Measurements from ENCODE around the gene KIFC3. TPM values are rescaled to one million over a fixed set of nuclear protein-coding genes. Genes with fewer than 3 reads are reported as not detected.

The KIFC3 gene
- total and polyA plus RNA-seq, 2 of the 13 experiments (the other 11 are each of a cell fraction or from before 2014, with no cell fraction given) = 42.1 to 45.3 TPM

DNA sequence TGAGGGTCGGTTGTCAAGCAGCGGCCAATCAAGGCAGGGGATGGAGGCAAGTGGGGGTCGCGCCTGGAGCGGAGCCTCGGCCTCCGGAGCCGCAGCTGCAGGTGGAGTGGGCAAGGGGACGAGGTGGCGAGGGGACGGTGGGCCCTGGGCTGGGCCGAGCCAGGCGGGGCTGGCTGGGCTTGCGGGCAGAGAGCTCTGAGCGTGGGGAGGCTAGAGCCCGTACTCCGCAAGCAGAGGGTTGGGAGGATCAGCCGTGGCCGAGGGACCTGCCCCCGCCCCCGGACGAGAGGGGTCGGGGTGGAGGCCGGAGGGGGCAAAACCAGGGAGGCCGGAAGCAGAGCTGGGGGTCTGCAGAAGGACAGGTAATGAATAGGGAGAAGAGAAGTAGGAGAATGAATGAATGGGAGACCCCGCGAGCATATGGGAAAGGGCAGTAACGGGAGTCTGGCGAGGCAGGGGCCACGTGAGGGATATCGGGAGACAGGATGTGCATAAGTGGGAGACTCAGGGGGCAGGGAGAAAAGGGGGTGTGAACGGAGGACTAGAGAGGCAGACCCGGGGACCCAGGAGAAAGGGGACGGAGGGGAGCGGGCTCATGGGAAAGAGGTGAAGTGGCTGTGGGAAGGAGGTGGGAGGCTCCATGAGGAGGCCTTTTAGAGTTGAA, 66.4 kb downstream of the KIFC3 start, which contains the start of gene KATNB1 (continued):
- TF ChIP-seq RBAK (CRISPR knock-in tag; IDR thresholded peaks at IDR 0.05) (no peak), ATAD3A (CRISPR knock-in tag; IDR thresholded peaks at IDR 0.05) (no peak), SRF (IDR thresholded peaks at IDR 0.05; ENCODE audit: low read depth, low read length) (no peak), RBM39 (IDR thresholded peaks at IDR 0.05; ENCODE audit: low read depth, low read length, poor library complexity, severe bottlenecking) (peak; percentile 24), FOXJ3 (CRISPR knock-in tag; IDR thresholded peaks at IDR 0.05; ENCODE audit: borderline replicate concordance) (no peak), ZNF709 (CRISPR knock-in tag; IDR thresholded peaks at IDR 0.05) (no peak), ZNF224 (CRISPR knock-in tag; IDR thresholded peaks at IDR 0.05) (no peak), ZNF790 (CRISPR knock-in tag; IDR thresholded peaks at IDR 0.05; ENCODE audit: borderline replicate concordance) (no peak), NR3C1 (CRISPR knock-in tag; IDR thresholded peaks at IDR 0.05) (peak; percentile 57; the same call in 1 of the 2 replicates), FOXC1 (CRISPR knock-in tag; IDR thresholded peaks at IDR 0.05; ENCODE audit: borderline replicate concordance) (no peak; the same call in 1 of the 2 replicates), KAT8 (CRISPR knock-in tag; IDR thresholded peaks at IDR 0.05) (no peak), DNMT1 (CRISPR knock-in tag; IDR thresholded peaks at IDR 0.05) (peak; percentile 64; the same call in 1 of the 2 replicates), MTA1 (CRISPR knock-in tag; IDR thresholded peaks at IDR 0.05; ENCODE audit: borderline replicate concordance) (peak; percentile 16; the same call in 1 of the 2 replicates), ZNF563 (CRISPR knock-in tag; IDR thresholded peaks at IDR 0.05) (no peak; the same call in 1 of the 2 replicates), ZNF30 (CRISPR knock-in tag; IDR thresholded peaks at IDR 0.05) (no peak), ZNF556 (CRISPR knock-in tag; IDR thresholded peaks at IDR 0.05; ENCODE audit: borderline replicate concordance) (no peak; the same call in 1 of the 2 replicates), ZSCAN9 (CRISPR knock-in tag; IDR thresholded peaks at IDR 0.05; ENCODE audit: borderline replicate concordance) (no peak), RFX1 (IDR thresholded peaks at IDR 0.05) (no peak; the same call in none of the 2 replicates), ZNF331 (CRISPR knock-in tag; IDR thresholded peaks at IDR 0.05) (0 out of 2 replicates have a peak, but pooled peaks have one; percentile 17)
- TF ChIP-seq, protein P1, sequence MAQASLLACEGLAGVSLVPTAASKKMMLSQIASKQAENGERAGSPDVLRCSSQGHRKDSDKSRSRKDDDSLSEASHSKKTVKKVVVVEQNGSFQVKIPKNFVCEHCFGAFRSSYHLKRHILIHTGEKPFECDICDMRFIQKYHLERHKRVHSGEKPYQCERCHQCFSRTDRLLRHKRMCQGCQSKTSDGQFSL (CRISPR knock-in tag; IDR thresholded peaks at IDR 0.05) = no peak
- TF ChIP-seq, protein P2, sequence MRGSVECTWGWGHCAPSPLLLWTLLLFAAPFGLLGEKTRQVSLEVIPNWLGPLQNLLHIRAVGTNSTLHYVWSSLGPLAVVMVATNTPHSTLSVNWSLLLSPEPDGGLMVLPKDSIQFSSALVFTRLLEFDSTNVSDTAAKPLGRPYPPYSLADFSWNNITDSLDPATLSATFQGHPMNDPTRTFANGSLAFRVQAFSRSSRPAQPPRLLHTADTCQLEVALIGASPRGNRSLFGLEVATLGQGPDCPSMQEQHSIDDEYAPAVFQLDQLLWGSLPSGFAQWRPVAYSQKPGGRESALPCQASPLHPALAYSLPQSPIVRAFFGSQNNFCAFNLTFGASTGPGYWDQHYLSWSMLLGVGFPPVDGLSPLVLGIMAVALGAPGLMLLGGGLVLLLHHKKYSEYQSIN (CRISPR knock-in tag; IDR thresholded peaks at IDR 0.05; ENCODE audit: borderline replicate concordance) = no peak
- TF ChIP-seq, protein P3, sequence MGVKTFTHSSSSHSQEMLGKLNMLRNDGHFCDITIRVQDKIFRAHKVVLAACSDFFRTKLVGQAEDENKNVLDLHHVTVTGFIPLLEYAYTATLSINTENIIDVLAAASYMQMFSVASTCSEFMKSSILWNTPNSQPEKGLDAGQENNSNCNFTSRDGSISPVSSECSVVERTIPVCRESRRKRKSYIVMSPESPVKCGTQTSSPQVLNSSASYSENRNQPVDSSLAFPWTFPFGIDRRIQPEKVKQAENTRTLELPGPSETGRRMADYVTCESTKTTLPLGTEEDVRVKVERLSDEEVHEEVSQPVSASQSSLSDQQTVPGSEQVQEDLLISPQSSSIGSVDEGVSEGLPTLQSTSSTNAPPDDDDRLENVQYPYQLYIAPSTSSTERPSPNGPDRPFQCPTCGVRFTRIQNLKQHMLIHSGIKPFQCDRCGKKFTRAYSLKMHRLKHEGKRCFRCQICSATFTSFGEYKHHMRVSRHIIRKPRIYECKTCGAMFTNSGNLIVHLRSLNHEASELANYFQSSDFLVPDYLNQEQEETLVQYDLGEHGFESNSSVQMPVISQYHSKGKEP (CRISPR knock-in tag; IDR thresholded peaks at IDR 0.05) = 0 out of 2 replicates have a peak, but pooled peaks have one; percentile 23
- TF ChIP-seq, protein P4, sequence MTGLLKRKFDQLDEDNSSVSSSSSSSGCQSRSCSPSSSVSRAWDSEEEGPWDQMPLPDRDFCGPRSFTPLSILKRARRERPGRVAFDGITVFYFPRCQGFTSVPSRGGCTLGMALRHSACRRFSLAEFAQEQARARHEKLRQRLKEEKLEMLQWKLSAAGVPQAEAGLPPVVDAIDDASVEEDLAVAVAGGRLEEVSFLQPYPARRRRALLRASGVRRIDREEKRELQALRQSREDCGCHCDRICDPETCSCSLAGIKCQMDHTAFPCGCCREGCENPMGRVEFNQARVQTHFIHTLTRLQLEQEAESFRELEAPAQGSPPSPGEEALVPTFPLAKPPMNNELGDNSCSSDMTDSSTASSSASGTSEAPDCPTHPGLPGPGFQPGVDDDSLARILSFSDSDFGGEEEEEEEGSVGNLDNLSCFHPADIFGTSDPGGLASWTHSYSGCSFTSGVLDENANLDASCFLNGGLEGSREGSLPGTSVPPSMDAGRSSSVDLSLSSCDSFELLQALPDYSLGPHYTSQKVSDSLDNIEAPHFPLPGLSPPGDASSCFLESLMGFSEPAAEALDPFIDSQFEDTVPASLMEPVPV (CRISPR knock-in tag; IDR thresholded peaks at IDR 0.05) = 0 out of 2 replicates have a peak, but pooled peaks have one; percentile 29
- TF ChIP-seq, protein P5, sequence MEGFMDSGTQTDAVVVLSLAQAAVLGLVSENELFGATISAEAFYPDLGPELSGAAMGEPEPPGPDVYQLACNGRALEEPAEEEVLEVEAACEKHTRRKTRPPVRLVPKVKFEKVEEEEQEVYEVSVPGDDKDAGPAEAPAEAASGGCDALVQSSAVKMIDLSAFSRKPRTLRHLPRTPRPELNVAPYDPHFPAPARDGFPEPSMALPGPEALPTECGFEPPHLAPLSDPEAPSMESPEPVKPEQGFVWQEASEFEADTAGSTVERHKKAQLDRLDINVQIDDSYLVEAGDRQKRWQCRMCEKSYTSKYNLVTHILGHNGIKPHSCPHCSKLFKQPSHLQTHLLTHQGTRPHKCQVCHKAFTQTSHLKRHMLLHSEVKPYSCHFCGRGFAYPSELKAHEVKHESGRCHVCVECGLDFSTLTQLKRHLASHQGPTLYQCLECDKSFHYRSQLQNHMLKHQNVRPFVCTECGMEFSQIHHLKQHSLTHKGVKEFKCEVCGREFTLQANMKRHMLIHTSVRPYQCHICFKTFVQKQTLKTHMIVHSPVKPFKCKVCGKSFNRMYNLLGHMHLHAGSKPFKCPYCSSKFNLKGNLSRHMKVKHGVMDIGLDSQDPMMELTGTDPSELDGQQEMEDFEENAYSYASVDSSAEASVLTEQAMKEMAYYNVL (CRISPR knock-in tag; IDR thresholded peaks at IDR 0.05; ENCODE audit: borderline replicate concordance) = peak; percentile 66

All from HepG2 (cell line).